H9 (cell line): ENCODE results near the gene MSMO1. TPM values are rescaled to one million over a fixed set of nuclear protein-coding genes. Genes with fewer than 3 reads are reported as not detected.

Experiments
- DNase-seq: peaks from one replicate; pipeline ENCODE4 v3.0.0-alpha.2; 2017
- H2AFZ ChIP-seq: one replicate; pipeline ENCODE4 v1.6.1; 2013; ENCODE audit warnings: mild to moderate bottlenecking, low read length, control low read depth, moderate library complexity
- H2AK5ac ChIP-seq: 2 replicates; pipeline ENCODE4 v1.6.1; 2013; ENCODE audit warnings: low read length, control low read depth, mixed read lengths; ENCODE audit not compliant: insufficient read length
- H2BK120ac ChIP-seq: one replicate; pipeline ENCODE4 v1.6.1; 2013; ENCODE audit warnings: low read depth, mild to moderate bottlenecking, low read length, control low read depth, inconsistent platforms; ENCODE audit not compliant: poor library complexity, severe bottlenecking
- H2BK12ac ChIP-seq: 2 replicates; pipeline ENCODE4 v1.6.1; 2013; ENCODE audit warnings: low read length, control low read depth, mixed read lengths, low read depth; ENCODE audit not compliant: insufficient read length
- H2BK15ac ChIP-seq: 2 replicates; pipeline ENCODE4 v1.6.1; 2013; ENCODE audit warnings: low read depth, low read length, control low read depth
- H2BK20ac ChIP-seq: one replicate; pipeline ENCODE4 v1.6.1; 2013; ENCODE audit warnings: low read depth, mild to moderate bottlenecking, low read length, control low read depth, inconsistent platforms; ENCODE audit not compliant: poor library complexity, severe bottlenecking
- H2BK5ac ChIP-seq: 2 replicates; pipeline ENCODE4 v1.6.1; 2013; ENCODE audit warnings: low read length, control low read depth, mixed read lengths; ENCODE audit not compliant: insufficient read length
- H3K14ac ChIP-seq: 2 replicates; pipeline ENCODE4 v1.6.1; 2013; ENCODE audit warnings: low read length, control low read depth; ENCODE audit not compliant: insufficient read depth
- H3K18ac ChIP-seq: 2 replicates; pipeline ENCODE4 v1.6.1; 2013; ENCODE audit warnings: low read depth, mild to moderate bottlenecking, mixed read lengths, low read length, control low read depth; ENCODE audit not compliant: insufficient read length
- H3K23ac ChIP-seq: 2 replicates; pipeline ENCODE4 v1.6.1; 2013; ENCODE audit warnings: low read length, control low read depth, mixed read lengths, low read depth; ENCODE audit not compliant: insufficient read length
- H3K23me2 ChIP-seq: 2 replicates; pipeline ENCODE4 v1.6.1; 2013; ENCODE audit warnings: low read depth, mild to moderate bottlenecking, mixed read lengths, low read length, control low read depth; ENCODE audit not compliant: insufficient read length, poor library complexity, severe bottlenecking
- H3K27ac ChIP-seq: 2 replicates; pipeline ENCODE4 v1.5.1; 2013; ENCODE audit warnings: low read length, control low read depth, mixed read lengths, low read depth; ENCODE audit not compliant: insufficient read length
- H3K27me3 ChIP-seq: 2 replicates; pipeline ENCODE4 v1.6.1; 2013; ENCODE audit warnings: low read length, control low read depth, inconsistent platforms; ENCODE audit not compliant: insufficient read depth
- H3K4ac ChIP-seq: 2 replicates; pipeline ENCODE4 v1.6.1; 2013; ENCODE audit warnings: low read depth, mild to moderate bottlenecking, control low read depth, inconsistent platforms, low read length, moderate library complexity
- H3K4me1 ChIP-seq: 2 replicates; pipeline ENCODE4 v1.6.1; 2013; ENCODE audit warnings: low read length, control low read depth, inconsistent platforms; ENCODE audit not compliant: insufficient read depth
- H3K4me2 ChIP-seq: 2 replicates; pipeline ENCODE4 v1.6.1; 2013; ENCODE audit warnings: low read length, control low read depth, mixed read lengths; ENCODE audit not compliant: insufficient read length, insufficient read depth
- H3K56ac ChIP-seq: 2 replicates; pipeline ENCODE4 v1.6.1; 2013; ENCODE audit warnings: low read depth, mild to moderate bottlenecking, mixed read lengths, low read length, control low read depth; ENCODE audit not compliant: insufficient read length
- H3K79me1 ChIP-seq: 2 replicates; pipeline ENCODE4 v1.6.1; 2013; ENCODE audit warnings: low read depth, mild to moderate bottlenecking, moderate library complexity, low read length, control low read depth, inconsistent platforms; ENCODE audit not compliant: insufficient read depth, poor library complexity, severe bottlenecking
- H3K79me2 ChIP-seq: 2 replicates; pipeline ENCODE4 v1.6.1; 2013; ENCODE audit warnings: low read length, control low read depth, inconsistent platforms; ENCODE audit not compliant: insufficient read depth
- H3K9ac ChIP-seq: 2 replicates; pipeline ENCODE4 v1.6.1; 2013; ENCODE audit warnings: low read length, control low read depth, mixed read lengths; ENCODE audit not compliant: insufficient read length; ENCODE audit errors: extremely low read depth
- H3K9me3 ChIP-seq: one replicate; pipeline ENCODE4 v1.6.1; 2013; ENCODE audit warnings: low read depth, low read length, inconsistent platforms; ENCODE audit not compliant: control insufficient read depth
- H3T11ph ChIP-seq: one replicate; pipeline ENCODE4 v1.6.1; 2013; ENCODE audit warnings: mild to moderate bottlenecking, low read length, control low read depth, inconsistent platforms
- H4K20me1 ChIP-seq: one replicate; pipeline ENCODE4 v1.6.1; 2013; ENCODE audit not compliant: control insufficient read depth, insufficient read length, insufficient read depth
- H4K5ac ChIP-seq: 2 replicates; pipeline ENCODE4 v1.6.1; 2013; ENCODE audit warnings: low read depth, mild to moderate bottlenecking, mixed read lengths, low read length, control low read depth; ENCODE audit not compliant: insufficient read length
- H4K8ac ChIP-seq: replicated peaks from 2 replicates; pipeline ENCODE4 v1.6.1; 2013; ENCODE audit warnings: low read length, control low read depth, mixed read lengths, low read depth; ENCODE audit not compliant: insufficient read length
- H4K91ac ChIP-seq: 2 replicates; pipeline ENCODE4 v1.6.1; 2013; ENCODE audit warnings: low read depth, mild to moderate bottlenecking, moderate library complexity, mixed read lengths, low read length, control low read depth; ENCODE audit not compliant: insufficient read length
- H3K27ac Mint-ChIP-seq, 3 experiments: 2 replicates in 2 of 3; 3 replicates in 1 of 3; pipeline ENCODE4 v1.8.0; 2020 to 2021; ENCODE audit warnings: mixed read lengths in 3 of 3, mild to moderate bottlenecking in 1 of 3, moderate library complexity in 1 of 3
- H3K27me3 Mint-ChIP-seq: 2 replicates; pipeline ENCODE4 v1.8.0; 2021; ENCODE audit warnings: low read depth, mild to moderate bottlenecking, moderate library complexity, mixed read lengths
- H3K36me3 Mint-ChIP-seq, 3 experiments: 2 replicates in 2 of 3; 3 replicates in 1 of 3; pipeline ENCODE4 v1.8.0; 2020 to 2021; ENCODE audit warnings: low read depth in 3 of 3, mixed read lengths in 3 of 3; ENCODE audit not compliant: insufficient read depth in 1 of 3
- H3K4me1 Mint-ChIP-seq, 2 experiments: 2 replicates each; pipeline ENCODE4 v1.8.0; 2020; ENCODE audit warnings: mixed read lengths in 2 of 2
- H3K4me3 Mint-ChIP-seq, 2 experiments: 2 replicates in 1 of 2; 3 replicates in 1 of 2; pipeline ENCODE4 v1.8.0; 2020 to 2021; ENCODE audit warnings: mild to moderate bottlenecking in 2 of 2, mixed read lengths in 2 of 2, moderate library complexity in 1 of 2
- H3K9me3 Mint-ChIP-seq, 2 experiments: 2 replicates in 1 of 2; 3 replicates in 1 of 2; pipeline ENCODE4 v1.8.0; 2020; ENCODE audit warnings: mild to moderate bottlenecking in 2 of 2, mixed read lengths in 2 of 2, moderate library complexity in 1 of 2
- CTCF ChIP-seq: fragments of 200-600 bp; sonication (generic); conservative IDR thresholded peaks from 3 replicates; pipeline ENCODE4 v1.8.0; 2021; ENCODE audit warnings: antibody characterized with exemption, mild to moderate bottlenecking
- WGBS: extraction: QIAGEN DNeasy Blood & Tissue Kit; methylation state at CpG from one replicate; pipeline ENCODE4 v1.1.7; 2013; ENCODE audit warnings: missing lambda C conversion rate, low lambda C conversion rate, mixed read lengths; ENCODE audit not compliant: insufficient read length; ENCODE audit errors: extremely low coverage; 5-methylcytosine and 5-hydroxymethylcytosine counted together
- total RNA-seq: library from RNA; stranded (reverse); gene quantifications from 2 replicates; pipeline ENCODE4 v1.2.1, GENCODE V29; 2021

MSMO1 gene
- total RNA-seq, 1 experiment from 2014 or later: 79.3 TPM

- H2BK5ac ChIP-seq: no peak overlapping the region
- peaks cover 39% of the 10 kb centered on the region for H3K27me3 Mint-ChIP-seq
- H2AK5ac ChIP-seq: no peak overlapping the region
- peaks cover 24 to 25% of the 10 kb centered on the region in 2 experiments for H3K4me1 Mint-ChIP-seq
- H3K56ac ChIP-seq: no peak overlapping the region
- DNase-seq: no peak
- no peak overlapping the region for H3K27ac ChIP-seq
- H4K5ac ChIP-seq: no peak overlapping the region
- H3K9me3 ChIP-seq: no peaks in the 10 kb centered on the region
- no peak overlapping the region for H4K8ac ChIP-seq
- H3T11ph ChIP-seq: no peak overlapping the region
- no peaks in the 10 kb centered on the region for H3K79me2 ChIP-seq
- H3K4me1 ChIP-seq: no peaks in the 10 kb centered on the region; the same call in 1 of the 2 replicates
- no peak overlapping the region for H3K27ac Mint-ChIP-seq
- peaks cover 4% of the 10 kb centered on the region; the same call in 1 of the 2 replicates for H3K27me3 ChIP-seq
- no peak overlapping the region for H3K4me2 ChIP-seq
- no peak overlapping the region for H2BK20ac ChIP-seq
- no peak overlapping the region for H3K9ac ChIP-seq
- H3K23me2 ChIP-seq: peaks cover 10% of the 10 kb centered on the region
- H3K79me1 ChIP-seq: no peaks in the 10 kb centered on the region
- H3K36me3 Mint-ChIP-seq: no peaks in the 10 kb centered on the region
- no peaks in the 10 kb centered on the region for H4K20me1 ChIP-seq
- H2BK12ac ChIP-seq: no peak overlapping the region
- H3K4me3 Mint-ChIP-seq: no peak overlapping the region
- H2BK15ac ChIP-seq: no peak overlapping the region
- no peak overlapping the region for H3K18ac ChIP-seq
- H2BK120ac ChIP-seq: no peak overlapping the region
- no CpG with 5 or more reads among the region's 3 CpGs for WGBS
- no peak for TF ChIP-seq CTCF
- H4K91ac ChIP-seq: no peak overlapping the region
- H3K4ac ChIP-seq: no peak overlapping the region
- no peak overlapping the region for H2AFZ ChIP-seq
- no peak overlapping the region for H3K23ac ChIP-seq
- no peaks in the 10 kb centered on the region for H3K9me3 Mint-ChIP-seq
- H3K14ac ChIP-seq: no peak overlapping the region
Observed at GRCh38 chr4:165381821-165382373, 54.4 kb downstream of the MSMO1 start.
